ENCODE data around the gene SATB2. TPM values are rescaled to one million over a fixed set of nuclear protein-coding genes. Genes with fewer than 3 reads are reported as not detected.

SATB2 gene
- total RNA-seq, 1 donor from 2014 or later = 3.9 TPM

- Histone ChIP-seq H3K27me3 (no peaks in the 10 kb centered on the region), H3K9me3 (no peaks in the 10 kb centered on the region), H3K4me1 (no peaks in the 10 kb centered on the region), H3K36me3 (no peaks in the 10 kb centered on the region), H3K27ac (no peak overlapping the region), H3K4me3 (no peak overlapping the region)
- intact Hi-C loops (cut with DNase I) = no loop called here
- ATAC-seq (no peak), DNase-seq (no peak)
- TF ChIP-seq CTCF (IDR thresholded peaks at IDR 0.05) = no peak
These were observed 101.3 kb downstream of the SATB2 start for GRCh38 chr2:199356412-199356811.

GRCh38 chr2:199348871-199349270 is 108.9 kb downstream of the SATB2 start:
- no peak for TF ChIP-seq CTCF (IDR thresholded peaks at IDR 0.05)
- DNase-seq = no peak
- Histone ChIP-seq H3K4me3 (no peak overlapping the region), H3K9me3 (no peaks in the 10 kb centered on the region), H3K4me1 (no peaks in the 10 kb centered on the region), H3K27me3 (no peaks in the 10 kb centered on the region), H3K27ac (no peak overlapping the region), H3K36me3 (no peaks in the 10 kb centered on the region)
- intact Hi-C loops (cut with DNase I) = no loop called here
- no peak for ATAC-seq

- H3K27ac ChIP-seq = no peak overlapping the region
- H3K9me3 ChIP-seq = no peaks in the 10 kb centered on the region
- no peaks in the 10 kb centered on the region for H3K4me1 ChIP-seq
- intact Hi-C loops (cut with DNase I) = no loop called here
- no peak for TF ChIP-seq CTCF (IDR thresholded peaks at IDR 0.05)
- ATAC-seq (no peak), DNase-seq (no peak)
- no peaks in the 10 kb centered on the region for H3K36me3 ChIP-seq
- no peak overlapping the region for H3K4me3 ChIP-seq
- H3K27me3 ChIP-seq = no peaks in the 10 kb centered on the region
These were observed 113.7 kb downstream of the SATB2 start for GRCh38 chr2:199344012-199344411.

GRCh38 chr2:199342334-199342733 is 115.4 kb downstream of the SATB2 start:
- Histone ChIP-seq H3K27ac (no peak overlapping the region), H3K4me1 (no peaks in the 10 kb centered on the region), H3K9me3 (no peaks in the 10 kb centered on the region), H3K36me3 (no peaks in the 10 kb centered on the region), H3K27me3 (no peaks in the 10 kb centered on the region), H3K4me3 (no peak overlapping the region)
- TF ChIP-seq CTCF (IDR thresholded peaks at IDR 0.05) = no peak
- no peak for ATAC-seq
- DNase-seq = no peak
- intact Hi-C loops (cut with DNase I) = no loop called here

GRCh38 chr2:199341123-199341522 is 116.6 kb downstream of the SATB2 start:
- no peaks in the 10 kb centered on the region for H3K27me3 ChIP-seq
- no peak for ATAC-seq
- H3K27ac ChIP-seq = no peak overlapping the region
- no peaks in the 10 kb centered on the region for H3K9me3 ChIP-seq
- DNase-seq = no peak
- no peak overlapping the region for H3K4me3 ChIP-seq
- no peak for TF ChIP-seq CTCF (IDR thresholded peaks at IDR 0.05)
- intact Hi-C loops (cut with DNase I) = no loop called here
- no peaks in the 10 kb centered on the region for H3K36me3 ChIP-seq
- H3K4me1 ChIP-seq = no peaks in the 10 kb centered on the region

- H3K27me3 ChIP-seq = no peaks in the 10 kb centered on the region
- no peaks in the 10 kb centered on the region for H3K9me3 ChIP-seq
- intact Hi-C loops (cut with DNase I) = no loop called here
- no peaks in the 10 kb centered on the region for H3K36me3 ChIP-seq
- no peaks in the 10 kb centered on the region for H3K4me1 ChIP-seq
- TF ChIP-seq CTCF (IDR thresholded peaks at IDR 0.05) = no peak
- H3K4me3 ChIP-seq = no peak overlapping the region
- no peak for ATAC-seq
- DNase-seq = no peak
- no peak overlapping the region for H3K27ac ChIP-seq
These were observed 117.7 kb downstream of the SATB2 start for GRCh38 chr2:199339891-199340605.

Measured in upper lobe of right lung (tissue), 1 donor.